Astrocyte (in vitro differentiated cells and primary cell): Measurements from ENCODE around the gene DIP2C.

ENCODE experiments used
- CTCF ChIP-seq: IDR thresholded peaks from 2 replicates; pipeline ENCODE4 v1.5.1; 2011; ENCODE audit warnings: low read depth, mild to moderate bottlenecking, inconsistent platforms, low read length, moderate library complexity; ENCODE audit not compliant: insufficient read depth
- EZH2 ChIP-seq: IDR thresholded peaks from 2 replicates; pipeline ENCODE4 v1.6.1; 2012; ENCODE audit warnings: mild to moderate bottlenecking, low read length, inconsistent platforms; ENCODE audit not compliant: insufficient read depth

DNA sequence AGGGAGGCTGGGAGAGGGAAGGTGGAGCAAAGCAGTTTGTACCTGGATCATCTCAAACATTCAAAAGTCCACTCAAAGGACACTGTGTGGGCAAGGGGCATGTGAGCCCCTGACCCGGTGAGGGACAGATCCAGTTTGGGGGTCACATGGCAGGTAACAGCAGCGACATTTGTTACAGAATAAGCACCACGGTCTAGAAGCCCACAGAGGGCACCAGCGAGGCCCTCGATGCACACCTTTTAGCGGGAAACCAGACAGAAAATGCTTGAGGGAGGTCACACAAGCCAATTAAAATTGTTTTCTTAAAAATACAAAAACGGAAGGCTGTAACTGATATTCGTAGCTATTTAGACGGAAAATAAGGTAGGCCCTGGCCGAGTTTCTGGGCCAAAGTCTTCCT, 409.8 kb downstream of the DIP2C start:
- TF ChIP-seq CTCF (no peak), EZH2 (no peak)
